ENCODE data around the gene NKX6-2. TPM values are rescaled to one million over a fixed set of nuclear protein-coding genes. Genes with fewer than 3 reads are reported as not detected.

Gene NKX6-2
- total RNA-seq, 4 donors from 2014 or later, result not detected

- TF ChIP-seq, protein P1, sequence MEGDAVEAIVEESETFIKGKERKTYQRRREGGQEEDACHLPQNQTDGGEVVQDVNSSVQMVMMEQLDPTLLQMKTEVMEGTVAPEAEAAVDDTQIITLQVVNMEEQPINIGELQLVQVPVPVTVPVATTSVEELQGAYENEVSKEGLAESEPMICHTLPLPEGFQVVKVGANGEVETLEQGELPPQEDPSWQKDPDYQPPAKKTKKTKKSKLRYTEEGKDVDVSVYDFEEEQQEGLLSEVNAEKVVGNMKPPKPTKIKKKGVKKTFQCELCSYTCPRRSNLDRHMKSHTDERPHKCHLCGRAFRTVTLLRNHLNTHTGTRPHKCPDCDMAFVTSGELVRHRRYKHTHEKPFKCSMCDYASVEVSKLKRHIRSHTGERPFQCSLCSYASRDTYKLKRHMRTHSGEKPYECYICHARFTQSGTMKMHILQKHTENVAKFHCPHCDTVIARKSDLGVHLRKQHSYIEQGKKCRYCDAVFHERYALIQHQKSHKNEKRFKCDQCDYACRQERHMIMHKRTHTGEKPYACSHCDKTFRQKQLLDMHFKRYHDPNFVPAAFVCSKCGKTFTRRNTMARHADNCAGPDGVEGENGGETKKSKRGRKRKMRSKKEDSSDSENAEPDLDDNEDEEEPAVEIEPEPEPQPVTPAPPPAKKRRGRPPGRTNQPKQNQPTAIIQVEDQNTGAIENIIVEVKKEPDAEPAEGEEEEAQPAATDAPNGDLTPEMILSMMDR (IDR thresholded peaks at IDR 0.05; ENCODE audit: low read depth), result no peak
Observed at GRCh38 chr10:132786884-132787494, 1.0 kb upstream of the NKX6-2 start.

DNA sequence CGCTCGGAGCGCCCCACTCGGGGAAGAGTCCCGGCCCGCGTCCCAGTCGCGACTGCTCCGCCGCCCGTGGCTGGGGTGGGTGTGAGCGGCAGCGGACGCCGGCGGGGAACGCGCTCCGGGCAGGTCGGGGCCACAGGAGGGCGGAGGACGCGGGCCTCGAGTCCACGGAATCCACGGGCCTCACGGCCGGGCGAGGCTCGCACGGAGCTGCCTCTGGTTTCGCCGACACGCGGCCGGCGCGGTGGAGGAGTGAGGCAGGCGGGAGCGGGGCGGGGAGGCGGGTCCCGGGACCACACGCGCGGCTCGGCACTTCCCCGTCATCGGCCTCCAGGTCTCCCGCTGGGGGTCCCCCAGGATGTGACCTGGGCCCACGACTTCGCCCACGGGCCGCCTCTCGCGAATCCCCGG, 533 bp upstream of the NKX6-2 start:
- TF ChIP-seq, protein P1 (IDR thresholded peaks at IDR 0.05; ENCODE audit: low read depth), result no peak

- TF ChIP-seq, protein P1 (IDR thresholded peaks at IDR 0.05; ENCODE audit: low read depth), result no peak
Observed at GRCh38 chr10:132784866-132785722, 853 bp downstream of the NKX6-2 start.

GRCh38 chr10:132783940-132784865, 1.7 kb downstream of the NKX6-2 start:
- TF ChIP-seq, protein P1 (IDR thresholded peaks at IDR 0.05; ENCODE audit: low read depth), result no peak

DNA sequence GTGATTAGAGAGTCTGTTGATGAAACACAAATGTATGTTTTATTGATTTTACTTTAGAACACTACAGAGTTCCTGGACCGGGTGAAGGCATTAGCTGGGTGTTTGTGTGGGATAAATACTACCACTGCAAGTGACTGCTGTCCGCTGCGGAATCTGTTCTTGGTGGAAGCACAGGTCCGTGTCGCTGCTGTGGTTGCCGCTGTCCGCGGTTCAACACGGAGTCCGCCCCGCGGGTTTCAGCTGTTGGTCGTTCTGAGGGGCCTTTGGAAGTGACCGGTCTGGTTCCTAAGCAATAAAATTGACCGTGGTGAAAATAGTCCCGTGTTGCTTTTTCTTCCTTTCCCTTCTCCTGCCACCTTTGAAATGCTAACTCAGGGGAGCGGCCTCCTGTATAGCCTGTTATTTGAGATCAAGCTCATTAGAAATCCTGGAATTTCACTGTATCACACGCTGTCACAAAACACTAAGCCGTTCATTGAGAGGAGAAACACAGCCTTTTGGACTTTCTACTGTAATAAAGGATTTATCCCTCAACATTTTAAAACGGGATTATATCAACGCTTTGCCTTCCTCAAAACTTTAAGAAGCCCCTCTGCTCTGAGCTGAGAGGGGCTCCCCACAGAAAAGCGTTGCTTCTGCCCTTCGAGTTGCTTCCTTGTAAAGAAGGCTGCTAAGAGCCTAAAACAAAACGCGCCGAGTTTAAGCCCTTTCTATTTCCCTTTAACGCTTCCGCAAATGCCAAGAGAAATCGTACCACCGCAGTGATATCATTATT, 2.6 kb downstream of the NKX6-2 start:
- TF ChIP-seq, protein P1 (IDR thresholded peaks at IDR 0.05; ENCODE audit: low read depth), result no peak

DNA sequence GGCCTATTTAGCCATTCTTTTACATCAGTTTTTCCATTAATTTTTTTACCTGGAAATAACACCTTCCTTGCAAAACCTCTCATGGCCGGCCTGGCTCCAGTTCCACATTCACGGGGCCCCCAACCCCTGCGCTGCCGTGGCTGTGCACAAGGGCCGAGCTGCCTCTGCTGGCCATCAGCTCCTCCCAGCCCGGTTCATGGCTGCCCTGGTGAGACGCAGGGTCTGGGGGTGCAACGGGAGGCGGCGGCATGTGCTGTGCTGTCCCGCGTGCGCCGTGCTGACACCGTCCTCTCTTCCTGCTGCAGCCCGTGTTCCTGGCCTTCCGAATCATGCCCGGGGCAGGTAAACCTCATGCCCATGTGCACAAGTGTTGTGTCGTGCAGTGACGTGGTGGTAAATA, 4.4 kb downstream of the NKX6-2 start:
- TF ChIP-seq, protein P1 (IDR thresholded peaks at IDR 0.05; ENCODE audit: low read depth), result no peak

Data from subcutaneous adipose tissue (tissue), 4 donors.